H1 (cell line): ENCODE data around the gene PMM2. TPM values are rescaled to one million over a fixed set of nuclear protein-coding genes. Genes with fewer than 3 reads are reported as not detected.
A peak's percentile ranks its signal among the peaks of the same experiment; 100 is the strongest.

Experiments
- CTCF ChIA-PET: fragments of 300-600 bp; sonication (Branson Sonifier 250); formaldehyde crosslinking; loops from one replicate; lab custom pipeline; 2021; ENCODE audit not compliant: partially characterized antibody; lab: Charles Lee
- POLR2A ChIA-PET: fragments of 300-600 bp; sonication (Branson Sonifier 250); formaldehyde crosslinking; loops from one replicate; lab custom pipeline; 2021; ENCODE audit warnings: inconsistent platforms; ENCODE audit not compliant: partially characterized antibody; lab: Charles Lee
- DNase-seq, 2 experiments: peaks; one replicate each; pipeline versions ENCODE4 v3.0.0 to v3.0.0-alpha.2; 2010 to 2022; ENCODE audit warnings: low spot score in 2 of 2, low read depth in 1 of 2, mixed read lengths in 1 of 2
- FAIRE-seq: peaks from 2 replicates; lab custom pipeline; 2011; peaks lifted over from hg19 to GRCh38; lab: Jason Lieb, UNC
- H2AFZ ChIP-seq: 2 replicates; pipeline ENCODE4 v1.8.1; 2012; ENCODE audit warnings: low read length, inconsistent platforms
- H2AK5ac ChIP-seq: 2 replicates; pipeline ENCODE4 v1.6.1; 2013; ENCODE audit warnings: low read depth, low read length
- H2BK120ac ChIP-seq: replicated peaks from 2 replicates; pipeline ENCODE3; 2013; ENCODE audit warnings: low read depth, low read length, inconsistent platforms
- H2BK12ac ChIP-seq: 2 replicates; pipeline ENCODE4 v1.6.1; 2013; ENCODE audit warnings: low read depth, low read length
- H2BK15ac ChIP-seq: 2 replicates; pipeline ENCODE4 v1.6.1; 2013; ENCODE audit warnings: low read length
- H2BK20ac ChIP-seq: 2 replicates; pipeline ENCODE4 v1.6.1; 2013; ENCODE audit warnings: low read length
- H2BK5ac ChIP-seq: 2 replicates; pipeline ENCODE4 v1.6.1; 2013; ENCODE audit warnings: low read depth, low read length
- H3K14ac ChIP-seq: 2 replicates; pipeline ENCODE4 v1.6.1; 2013; ENCODE audit warnings: inconsistent platforms; ENCODE audit not compliant: insufficient read length
- H3K18ac ChIP-seq: 2 replicates; pipeline ENCODE4 v1.6.1; 2013; ENCODE audit warnings: low read length; ENCODE audit errors: extremely low read depth
- H3K23ac ChIP-seq: 2 replicates; pipeline ENCODE4 v1.6.1; 2013; ENCODE audit warnings: inconsistent platforms; ENCODE audit not compliant: insufficient read length
- H3K23me2 ChIP-seq: 2 replicates; pipeline ENCODE4 v1.6.1; 2013; ENCODE audit warnings: low read depth, low read length
- H3K27ac ChIP-seq: 2 replicates; pipeline ENCODE4 v1.6.1; 2011; ENCODE audit warnings: low read depth, low read length, inconsistent platforms
- H3K27me3 ChIP-seq, 4 experiments: replicated peaks in 1 of 4; 1 replicate in 1 of 4; 2 replicates in 3 of 4; pipeline versions ENCODE4 v1.6.1 to v1.8.1; 2011 to 2013; ENCODE audit warnings: low read length in 3 of 4, mild to moderate bottlenecking in 3 of 4, inconsistent platforms in 2 of 4, mixed read lengths in 2 of 4, moderate library complexity in 1 of 4; ENCODE audit not compliant: control insufficient read depth in 3 of 4, insufficient read depth in 3 of 4; ENCODE audit errors: extremely low read depth in 1 of 4
- H3K36me3 ChIP-seq, 4 experiments: 2 replicates each; pipeline versions ENCODE4 v1.6.1 to v1.8.1; 2011 to 2013; ENCODE audit warnings: mild to moderate bottlenecking in 4 of 4, low read length in 3 of 4, moderate library complexity in 2 of 4, control low read depth in 1 of 4, inconsistent platforms in 1 of 4; ENCODE audit not compliant: insufficient read depth in 4 of 4, control insufficient read depth in 2 of 4
- H3K4ac ChIP-seq: replicated peaks from 2 replicates; pipeline ENCODE3; 2013; ENCODE audit warnings: low read length, low read depth, mixed read lengths, inconsistent platforms; ENCODE audit not compliant: insufficient read length
- H3K4me1 ChIP-seq, 4 experiments: replicated peaks in 1 of 4; 1 replicate in 1 of 4; 2 replicates in 3 of 4; pipeline versions ENCODE4 v1.6.1 to v1.8.1; 2011 to 2013; ENCODE audit warnings: low read length in 3 of 4, inconsistent platforms in 2 of 4, mixed read lengths in 1 of 4; ENCODE audit not compliant: insufficient read depth in 4 of 4, control insufficient read depth in 3 of 4
- H3K4me2 ChIP-seq, 2 experiments: 2 replicates each; pipeline versions ENCODE4 v1.6.1 to v1.8.1; 2011 to 2013; ENCODE audit warnings: low read depth in 2 of 2, low read length in 2 of 2, control low read depth in 1 of 2, inconsistent platforms in 1 of 2, mild to moderate bottlenecking in 1 of 2; ENCODE audit not compliant: insufficient read depth in 1 of 2
- H3K4me3 ChIP-seq, 4 experiments: fragments of 200-600, 300-600 bp in 1 of 4; sonication (generic), shearing (Covaris generic), sonication (Bioruptor Twin) in 1 of 4; 2 replicates each; pipeline versions ENCODE4 v1.5.1 to v1.8.1; 2011 to 2016; ENCODE audit warnings: low read length in 4 of 4, low read depth in 3 of 4, control low read depth in 2 of 4, inconsistent platforms in 2 of 4, mild to moderate bottlenecking in 2 of 4, mixed read lengths in 1 of 4, moderate library complexity in 1 of 4; ENCODE audit not compliant: insufficient read depth in 2 of 4; ENCODE audit errors: extremely low read depth in 1 of 4
- H3K56ac ChIP-seq: replicated peaks from 2 replicates; pipeline ENCODE3; 2013; ENCODE audit warnings: low read depth, mild to moderate bottlenecking, mixed read lengths, low read length, inconsistent platforms; ENCODE audit not compliant: insufficient read length
- H3K79me1 ChIP-seq: 2 replicates; pipeline ENCODE4 v1.6.1; 2013; ENCODE audit warnings: low read depth, low read length, control low read depth
- H3K79me2 ChIP-seq, 2 experiments: 2 replicates each; pipeline versions ENCODE4 v1.6.1 to v1.8.1; 2012 to 2013; ENCODE audit warnings: low read length in 2 of 2, mild to moderate bottlenecking in 2 of 2, inconsistent platforms in 1 of 2; ENCODE audit not compliant: insufficient read depth in 2 of 2, control insufficient read depth in 1 of 2
- H3K9ac ChIP-seq, 4 experiments: replicated peaks in 1 of 4; 1 replicate in 1 of 4; 2 replicates in 3 of 4; pipeline versions ENCODE4 v1.6.1 to v1.8.1; 2011 to 2013; ENCODE audit warnings: low read depth in 3 of 4, low read length in 3 of 4, control low read depth in 2 of 4, mild to moderate bottlenecking in 2 of 4, moderate library complexity in 2 of 4, inconsistent platforms in 1 of 4; ENCODE audit errors: extremely low read depth in 1 of 4
- H3K9me3 ChIP-seq, 2 experiments: 2 replicates each; pipeline versions ENCODE4 v1.6.1 to v1.8.1; 2012 to 2013; ENCODE audit warnings: mild to moderate bottlenecking in 2 of 2, moderate library complexity in 2 of 2, control low read depth in 1 of 2, inconsistent platforms in 1 of 2, low read depth in 1 of 2, low read length in 1 of 2, mixed read lengths in 1 of 2; ENCODE audit not compliant: insufficient read depth in 2 of 2
- H4K20me1 ChIP-seq, 2 experiments: replicated peaks in 1 of 2; 2 replicates each; pipeline versions ENCODE3 to v1.8.1; 2011 to 2013; ENCODE audit warnings: inconsistent platforms in 2 of 2, low read length in 2 of 2, mild to moderate bottlenecking in 1 of 2; ENCODE audit not compliant: insufficient read depth in 2 of 2, control insufficient read depth in 1 of 2
- H4K5ac ChIP-seq: 2 replicates; pipeline ENCODE4 v1.6.1; 2013; ENCODE audit warnings: low read length, low read depth, mixed read lengths, inconsistent platforms; ENCODE audit not compliant: insufficient read length
- H4K8ac ChIP-seq: 2 replicates; pipeline ENCODE4 v1.8.0; 2013; ENCODE audit warnings: mild to moderate bottlenecking, moderate library complexity, low read length, inconsistent platforms; ENCODE audit not compliant: insufficient read depth; ENCODE audit errors: extremely low read depth
- H4K91ac ChIP-seq: replicated peaks from 2 replicates; pipeline ENCODE3; 2013; ENCODE audit warnings: low read length, mixed read lengths, inconsistent platforms; ENCODE audit not compliant: insufficient read length
- CTCF ChIP-seq, 3 experiments: IDR thresholded peaks; 1 replicate in 2 of 3; 2 replicates in 1 of 3; pipeline versions ENCODE4 v1.5.1 to v1.6.1; 2011; ENCODE audit warnings: low read length in 3 of 3, mild to moderate bottlenecking in 3 of 3, inconsistent platforms in 2 of 3, low read depth in 1 of 3, moderate library complexity in 1 of 3; ENCODE audit not compliant: insufficient read depth in 1 of 3; ENCODE audit errors: control extremely low read depth in 1 of 3
- KDM1A ChIP-seq: fragments of 200-600, 300-600 bp; sonication (generic); IDR thresholded peaks from 2 replicates; pipeline ENCODE4 v1.7.1; 2016; ENCODE audit warnings: mild to moderate bottlenecking, low read length, borderline replicate concordance
- POLR2A ChIP-seq, 2 experiments: IDR thresholded peaks; 1 replicate in 1 of 2; 2 replicates in 1 of 2; pipeline ENCODE4 v1.6.1; 2011; ENCODE audit warnings: low read depth in 2 of 2, low read length in 2 of 2, mild to moderate bottlenecking in 2 of 2; ENCODE audit errors: control extremely low read depth in 1 of 2
- RAD21 ChIP-seq, 2 experiments: IDR thresholded peaks in 1 of 2; conservative IDR thresholded peaks in 1 of 2; 2 replicates each; pipeline ENCODE4 v1.6.1; 2011; ENCODE audit warnings: low read depth in 2 of 2, low read length in 2 of 2, improper control_type of control experiment in 1 of 2, inconsistent platforms in 1 of 2, mild to moderate bottlenecking in 1 of 2, moderate library complexity in 1 of 2
- SAP30 ChIP-seq: fragments of 300-600 bp; sonication (generic); IDR thresholded peaks from 2 replicates; pipeline ENCODE4 v1.7.1; 2012; ENCODE audit warnings: low read length, moderate library complexity, mild to moderate bottlenecking, inconsistent platforms; ENCODE audit not compliant: insufficient read depth, insufficient replicate concordance
- ZNF274 ChIP-seq: IDR thresholded peaks from 2 replicates; pipeline ENCODE4 v1.7.0; 2012; ENCODE audit warnings: low read length, borderline replicate concordance; ENCODE audit errors: extremely low read depth
- WGBS, 2 experiments: shearing (Covaris generic) in 1 of 2; methylation state at CpG; one replicate each; pipeline versions ENCODE4 v1.1.6 to v1.1.7; 2013 to 2015; ENCODE audit warnings: low lambda C conversion rate in 2 of 2, mixed read lengths in 2 of 2, inconsistent platforms in 1 of 2, low coverage in 1 of 2, missing lambda C conversion rate in 1 of 2; ENCODE audit not compliant: insufficient replicate concordance in 2 of 2, insufficient coverage in 1 of 2, insufficient read length in 1 of 2; ENCODE audit errors: extremely low coverage in 1 of 2, missing lambda C conversion rate in 1 of 2; 5-methylcytosine and 5-hydroxymethylcytosine counted together
- polyA plus RNA-seq, 7 experiments: library from polyadenylated mRNA; depleted of rRNA in 3 of 7; stranded (reverse) in 5 of 7; unstranded in 2 of 7; fragments of >200 nt in 5 of 7; fragments of 200-250 nt in 2 of 7; gene quantifications; 1 replicate in 5 of 7; 2 replicates in 1 of 7; 4 replicates in 1 of 7; pipeline versions ENCODE4 v1.2.1 to v1.2.3, GENCODE V29; 2011 to 2013; ENCODE audit warnings: missing spikeins in 2 of 7, mixed read lengths in 2 of 7
- total RNA-seq: library from RNA; stranded (reverse); fragmentation: NEBNext Ultra II Directional; extraction: Animal tissue kit (Norgen Biotek cat#: 25700); gene quantifications from 2 replicates; pipeline ENCODE4 v1.2.1, GENCODE V29; 2021

PMM2 gene
- total and polyA plus RNA-seq, 2 of the 8 experiments (the other 6 are each of a cell fraction or from before 2014, with no cell fraction given) = 26.2 to 49.4 TPM

- H3K36me3 ChIP-seq = peaks cover 33 to 91% (median 47%) of the 10 kb centered on the region in 4 experiments
- H4K8ac ChIP-seq = no peak overlapping the region
- no peak overlapping the region for H3K56ac ChIP-seq
- no peak overlapping the region for H4K5ac ChIP-seq
- no peak overlapping the region for H3K14ac ChIP-seq
- CTCF ChIA-PET = interaction anchor here (0.6 to 8.8 kb wide), 9 partner anchors 12 to 76 kb away, joined by 3 to 90 read pairs (median 3); partner anchors contain the start of gene CARHSP1
- H3K4me3 ChIP-seq = no peak overlapping the region
- H3K79me2 ChIP-seq = peaks cover 3 to 25% of the 10 kb centered on the region in 2 experiments; a peak in 3 of 4 replicates
- H3K27me3 ChIP-seq = no peaks in the 10 kb centered on the region
- H3K23me2 ChIP-seq = no peaks in the 10 kb centered on the region
- H3K79me1 ChIP-seq = peaks cover 21% of the 10 kb centered on the region
- no peak overlapping the region for H2BK12ac ChIP-seq
- H2BK20ac ChIP-seq = no peak overlapping the region
- no peak overlapping the region for H3K4ac ChIP-seq
- H3K23ac ChIP-seq = no peak overlapping the region
- H3K4me2 ChIP-seq = no peak overlapping the region
- H2AK5ac ChIP-seq = no peak overlapping the region
- no peak overlapping the region for H2BK15ac ChIP-seq
- no peak for FAIRE-seq
- no peak overlapping the region for H2BK120ac ChIP-seq
- TF ChIP-seq KDM1A (peak; percentile 49; the same call in 1 of the 2 replicates), POLR2A (IDR thresholded peaks at IDR 0.05; ENCODE audit: control extremely low read depth in 1 of 2, low read depth in 2 of 2, low read length in 2 of 2) (0 out of 3 replicates have a peak, but pooled peaks of 1 of the 2 experiments have one; percentile 35), SAP30 (no peak), ZNF274 (no peak), CTCF (IDR thresholded peaks at IDR 0.05; ENCODE audit: control extremely low read depth in 1 of 3, insufficient read depth in 1 of 3, low read depth in 1 of 3, low read length in 3 of 3) (peak; percentile 16 to 31 (median 29); a peak in 2 of 4 replicates), RAD21 (IDR thresholded peaks at IDR 0.05 in 1 of 2, conservative IDR thresholded peaks at IDR 0.05 in 1 of 2; ENCODE audit: low read depth in 2 of 2, low read length in 2 of 2) (peak; percentile 20 to 25; a peak in 3 of 4 replicates)
- peaks cover 20 to 26% of the 10 kb centered on the region in 2 experiments for H4K20me1 ChIP-seq
- H2BK5ac ChIP-seq = no peak overlapping the region
- 78% methylated on average over 11 of the region's 11 CpGs; no CpG with 5 or more reads in 1 of the 2 experiments for WGBS, 2 experiments
- no peak overlapping the region for H2AFZ ChIP-seq
- no peak overlapping the region for H3K27ac ChIP-seq
- POLR2A ChIA-PET = interaction anchor here (0.7 to 24.4 kb wide), 6 partner anchors 13 to 108 kb away, joined by 3 to 456 read pairs (median 4); partner anchors contain the start of genes CARHSP1, LITAFD and USP7
- peaks cover 0 to 14% (median 5%) of the 10 kb centered on the region in 4 experiments; a peak in 5 of 7 replicates for H3K4me1 ChIP-seq
- H3K9ac ChIP-seq = no peak overlapping the region
- peak in 1 of 2 experiments; percentile 61 for DNase-seq
- no peak overlapping the region for H3K18ac ChIP-seq
- H4K91ac ChIP-seq = no peak overlapping the region
- no peaks in the 10 kb centered on the region for H3K9me3 ChIP-seq
Measured at GRCh38 chr16:8855051-8855786, 57.6 kb downstream of the PMM2 start.
